NCI-H2107 (cell line): Measurements from ENCODE around the gene TRA2A.
"Not testable (repeated sequence)": the region's sequence is repeated elsewhere in the genome, so short reads cannot be mapped to it uniquely, and the experiment has no call there.

Experiments
- DNase-seq: peaks from one replicate; lab custom pipeline; 2025; lab: John Stamatoyannopoulos, UW

The TRA2A gene

GRCh38 chr7:23494009-23494408 is 37.8 kb downstream of the TRA2A start:
- DNase-seq, result no peak

GRCh38 chr7:23491502-23491901 is 40.3 kb downstream of the TRA2A start:
- DNase-seq, result no peak

- DNase-seq, result no peak
Observed at GRCh38 chr7:23490357-23491135, 41.2 kb downstream of the TRA2A start.

- DNase-seq, result not testable (repeated sequence)
Observed at GRCh38 chr7:23488714-23489113, 43.1 kb downstream of the TRA2A start.

GRCh38 chr7:23487670-23488069 is 44.1 kb downstream of the TRA2A start:
- DNase-seq, result no peak

GRCh38 chr7:23486002-23486773 is 45.6 kb downstream of the TRA2A start:
- DNase-seq, result no peak

- no peak for DNase-seq
Observed at GRCh38 chr7:23482686-23483085, 49.1 kb downstream of the TRA2A start.

- no peak for DNase-seq
Observed at GRCh38 chr7:23477962-23478866, 53.6 kb downstream of the TRA2A start.

- DNase-seq, result no peak
Observed at GRCh38 chr7:23477157-23477499, 54.7 kb downstream of the TRA2A start.

- DNase-seq, result no peak
Observed at GRCh38 chr7:23476286-23477156, 55.3 kb downstream of the TRA2A start.

GRCh38 chr7:23475576-23475839 is 56.3 kb downstream of the TRA2A start:
- DNase-seq, result no peak

GRCh38 chr7:23474829-23475575 is 56.8 kb downstream of the TRA2A start:
- no peak for DNase-seq

GRCh38 chr7:23474094-23474828 is 57.5 kb downstream of the TRA2A start:
- peak; percentile 69 for DNase-seq

- DNase-seq, result no peak
Observed at GRCh38 chr7:23473844-23474093, 58.0 kb downstream of the TRA2A start.

- DNase-seq, result no peak
Observed at GRCh38 chr7:23472956-23473843, 58.6 kb downstream of the TRA2A start.

GRCh38 chr7:23472556-23472955 is 59.2 kb downstream of the TRA2A start:
- DNase-seq, result no peak

- no peak for DNase-seq
Observed at GRCh38 chr7:23472046-23472445, 59.7 kb downstream of the TRA2A start.

- DNase-seq, result no peak
Observed at GRCh38 chr7:23471106-23471859, 60.5 kb downstream of the TRA2A start.
